Cardiac septum (tissue), 1 donor: Measurements from ENCODE around the gene S1PR3. TPM values are rescaled to one million over a fixed set of nuclear protein-coding genes. Genes with fewer than 3 reads are reported as not detected.
A peak's percentile ranks its signal among the peaks of the same experiment; 100 is the strongest.

Source experiments
- DNase-seq: peaks from one replicate; pipeline ENCODE4 v3.0.0-alpha.2; 2020; ENCODE audit warnings: low spot score
- intact Hi-C: fragments of 100-400 bp; cut with DNase I; formaldehyde crosslinking; loops from one replicate; pipeline ENCODE4 v1.14.0; 2022
- total RNA-seq: library from RNA; stranded (reverse); fragmentation: NEBNext Ultra II Directional; extraction: Animal tissue kit (Norgen Biotek cat#: 25700); gene quantifications from one replicate; pipeline ENCODE4 v1.2.1, GENCODE V29; 2021
- donor health status: DM: no; HTN: no; CAD: no.

The S1PR3 gene
- total RNA-seq, 1 donor from 2014 or later, result 9.9 TPM

DNA sequence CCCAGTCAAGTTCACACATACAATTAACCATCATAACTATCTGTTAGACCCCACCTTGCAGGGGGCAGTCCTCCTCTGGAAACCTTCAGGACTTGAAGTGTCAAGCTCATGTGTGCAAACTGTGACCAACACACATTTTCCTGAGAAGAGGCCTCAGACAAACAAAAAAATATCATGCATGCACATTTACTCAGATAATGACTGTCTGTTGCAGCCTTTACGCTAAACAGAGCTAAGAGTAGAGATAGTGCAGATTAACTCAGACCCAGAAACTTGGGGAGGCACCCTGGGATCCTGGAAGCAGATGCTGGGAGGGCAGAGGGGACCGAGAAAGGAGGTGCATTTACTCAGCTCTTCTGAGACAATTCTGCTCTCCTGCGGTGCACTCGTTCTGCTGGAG lies 3.6 kb upstream of the S1PR3 start:
- DNase-seq, result peak; percentile 44
- intact Hi-C loops, result no loop called here

DNA sequence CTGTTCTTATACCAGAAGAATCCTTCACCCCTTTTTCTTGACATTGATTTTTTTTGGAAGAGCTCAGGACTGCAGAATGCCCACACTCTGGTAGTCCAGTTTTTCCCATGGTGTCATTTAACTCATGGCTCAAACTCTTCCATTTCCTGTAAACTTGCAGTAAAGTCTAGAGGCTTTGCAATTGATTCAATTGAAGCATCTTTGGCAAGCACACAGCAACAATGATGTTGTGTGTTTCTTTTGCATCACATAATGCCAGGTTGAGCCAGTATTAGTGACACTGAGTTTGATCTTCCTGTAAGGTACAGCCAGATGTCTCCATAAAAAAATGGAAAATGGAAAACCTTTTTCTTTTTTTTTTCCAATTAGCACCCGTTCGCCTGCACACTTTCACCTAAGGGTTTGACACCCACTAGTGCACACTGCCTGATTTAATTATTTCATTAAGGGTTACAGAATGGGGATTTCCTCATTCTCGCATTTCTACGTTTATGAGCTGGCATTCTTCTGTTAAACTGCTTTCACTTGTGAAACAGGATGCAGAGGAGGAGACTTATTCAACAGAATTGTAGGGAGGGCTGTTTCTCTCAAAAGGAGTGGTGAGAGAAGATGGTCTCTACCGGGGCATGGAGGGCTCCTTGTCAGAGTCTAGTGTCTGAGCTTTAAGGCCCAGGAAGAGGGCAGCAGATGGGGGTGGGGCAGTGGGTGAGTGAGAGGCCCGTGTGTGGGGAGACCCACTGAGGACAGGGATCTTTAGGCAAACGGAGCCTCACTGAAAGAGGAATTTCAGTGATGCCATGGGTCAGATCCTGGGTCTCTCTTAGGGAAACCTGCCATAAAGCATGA lies 2.2 kb upstream of the S1PR3 start:
- DNase-seq, result peak; percentile 36
- intact Hi-C loops, result no loop called here

DNA sequence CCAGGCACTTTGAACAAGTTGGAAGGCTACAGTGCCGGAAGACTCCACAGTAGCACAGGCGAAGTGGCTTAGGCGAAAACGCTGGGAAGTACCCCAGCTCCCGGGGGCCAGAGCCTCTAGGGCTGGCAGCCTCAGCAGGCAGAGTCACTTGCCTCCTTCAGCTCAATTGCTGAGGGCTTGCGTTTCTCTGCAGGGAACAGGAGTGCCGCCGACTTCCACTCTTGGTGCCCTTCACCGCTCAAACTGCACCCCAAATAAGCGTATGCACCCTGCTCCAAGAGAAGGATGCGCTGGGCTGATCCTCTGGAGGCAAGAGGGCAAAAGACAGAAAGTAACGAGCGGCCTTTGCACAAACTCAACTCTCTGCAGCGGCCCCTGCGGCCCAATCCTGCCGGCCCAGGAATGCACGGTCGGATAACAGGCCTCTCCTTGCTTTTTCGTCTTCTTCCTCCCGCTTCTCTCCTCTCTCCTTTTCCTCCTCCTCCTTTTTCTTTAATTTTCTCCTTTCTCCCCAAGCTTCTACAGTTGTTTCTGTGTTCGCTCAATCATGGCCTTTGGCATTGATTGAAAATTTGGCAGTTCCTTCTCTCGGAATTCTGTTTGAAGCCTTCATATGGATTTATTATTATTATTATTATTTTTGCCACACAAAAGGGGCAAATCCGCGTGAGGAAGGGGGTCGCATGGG lies 1.1 kb upstream of the S1PR3 start:
- peak; percentile 56 for DNase-seq
- intact Hi-C loops, result loop anchor here (5.0 kb wide), 2 partner anchors 38 to 243 kb away; no protein-coding TSS in a partner anchor

DNA sequence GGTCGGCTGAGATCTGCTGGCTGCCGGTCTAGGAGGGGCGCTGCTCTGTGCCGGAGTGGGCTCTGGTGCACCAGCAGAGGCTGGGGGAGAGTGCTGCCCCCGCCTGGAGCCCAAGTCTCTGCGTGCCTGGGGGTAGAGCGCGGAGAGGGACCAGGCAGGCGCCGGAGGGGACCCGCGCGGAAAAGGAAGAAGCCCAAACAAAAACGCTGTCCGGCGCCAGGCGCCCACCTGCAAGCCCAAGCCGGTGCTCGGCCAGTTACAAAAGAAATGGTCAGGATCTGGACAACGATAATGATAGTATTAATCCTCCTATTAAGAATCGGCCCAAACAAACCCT lies 571 bp upstream of the S1PR3 start:
- peak; percentile 20 for DNase-seq
- intact Hi-C loops, result loop anchor here (5.0 kb wide), 2 partner anchors 38 to 243 kb away; no protein-coding TSS in a partner anchor

DNA sequence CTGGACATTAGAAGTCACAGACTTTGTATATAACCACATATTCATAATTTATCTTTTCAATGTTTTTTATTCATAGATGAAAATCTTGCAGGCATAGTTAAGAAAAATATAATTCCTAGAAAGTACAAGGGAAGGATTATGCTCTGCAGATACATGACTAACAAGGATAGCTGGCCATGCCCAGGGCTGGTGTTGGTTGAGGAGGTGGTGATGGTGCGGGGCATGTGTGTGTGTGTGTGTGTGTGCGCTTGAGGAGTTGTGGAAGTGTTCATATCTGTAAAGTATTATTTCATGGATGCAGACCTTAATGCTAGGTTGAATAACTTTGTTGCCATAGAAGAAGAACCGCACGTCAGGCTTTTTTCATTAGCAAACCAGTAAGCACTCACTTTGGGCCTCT lies 1.3 kb downstream of the S1PR3 start:
- DNase-seq, result no peak
- intact Hi-C loops, result loop anchor here (5.0 kb wide), 2 partner anchors 40 to 245 kb away; no protein-coding TSS in a partner anchor

DNA sequence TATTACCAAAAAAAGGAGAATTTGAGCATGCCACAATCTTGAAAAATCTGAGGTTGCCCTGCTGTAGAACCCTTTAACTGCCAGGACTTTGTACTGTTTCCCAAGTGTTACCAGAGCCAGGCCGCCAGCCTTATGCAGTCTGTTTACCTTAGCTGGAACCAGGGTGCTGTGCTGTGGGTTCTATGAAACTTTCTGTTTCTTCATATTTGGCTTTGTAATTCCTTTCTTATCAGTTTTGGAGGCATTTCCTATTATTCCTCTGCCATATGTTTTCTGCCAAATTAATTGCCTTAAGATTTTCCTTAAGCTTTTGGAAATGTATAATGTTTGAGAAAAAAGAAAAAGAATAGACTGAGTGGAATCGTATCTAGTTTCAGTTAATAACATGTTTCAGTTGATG lies 2.1 kb downstream of the S1PR3 start:
- intact Hi-C loops, result loop anchor here (5.0 kb wide), 2 partner anchors 41 to 246 kb away; no protein-coding TSS in a partner anchor
- DNase-seq, result no peak

DNA sequence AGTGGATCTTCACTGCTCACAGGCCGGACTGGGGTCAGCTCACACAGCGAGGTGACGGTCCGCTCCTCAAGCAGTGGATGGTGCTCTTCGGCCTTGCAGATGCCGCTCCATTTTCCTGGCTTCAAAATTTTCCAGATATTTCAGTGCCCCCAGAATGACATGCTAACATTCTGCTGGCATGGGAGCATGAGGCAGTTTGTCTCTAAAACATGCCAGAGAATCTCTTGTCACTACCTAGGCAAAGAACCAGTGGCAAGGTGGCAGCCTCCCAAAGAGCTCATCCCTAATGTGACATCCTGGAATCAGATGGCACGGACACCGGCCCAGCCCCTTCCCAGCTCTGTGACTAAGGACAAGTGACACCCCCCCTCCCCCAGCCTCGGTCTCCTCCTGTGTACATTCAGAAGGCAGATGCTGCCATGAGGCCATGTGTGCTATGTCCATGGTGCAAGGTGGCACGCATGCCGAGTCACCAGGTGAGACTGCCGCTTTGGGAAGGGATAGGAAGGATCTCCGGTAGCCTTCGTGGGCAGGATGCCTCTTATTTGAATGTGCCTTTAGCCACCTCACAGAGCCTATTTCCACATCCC lies 2.7 kb downstream of the S1PR3 start:
- intact Hi-C loops, result loop anchor here (5.0 kb wide), 2 partner anchors 42 to 247 kb away; no protein-coding TSS in a partner anchor

DNA sequence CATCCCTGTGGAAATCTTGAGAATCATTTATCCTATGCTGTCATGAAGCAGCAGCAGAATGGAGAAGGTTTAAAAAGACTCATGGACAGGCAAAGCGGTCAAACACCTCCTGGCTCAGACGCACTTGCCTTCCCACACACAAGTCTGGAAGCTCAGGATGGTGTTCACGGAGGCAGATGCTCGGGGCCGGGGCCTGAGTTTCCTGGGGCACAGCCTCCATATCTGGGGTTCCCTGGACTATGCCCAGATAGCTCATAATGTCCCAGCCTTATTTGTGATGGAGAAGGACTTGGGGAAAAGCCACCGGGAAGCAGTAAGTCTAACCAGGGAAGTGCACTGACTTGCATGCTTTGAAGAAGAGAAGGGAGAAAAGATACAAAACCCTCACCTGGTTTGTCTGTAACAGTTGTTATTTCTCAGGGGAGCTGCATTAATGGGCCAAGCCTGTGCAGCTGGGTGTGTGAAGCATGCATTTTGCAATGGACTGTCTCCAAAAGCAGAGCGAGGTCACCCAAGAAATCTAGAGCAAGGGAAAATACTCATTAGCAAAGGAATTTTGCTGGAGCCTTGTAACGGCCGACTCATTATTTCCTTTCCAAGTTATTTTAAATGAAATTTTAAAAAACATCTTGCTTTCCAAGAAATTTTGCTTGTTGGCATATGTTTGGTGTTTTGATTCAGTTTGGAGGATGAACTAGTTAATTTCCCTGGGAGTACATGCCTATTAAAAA lies 3.4 kb downstream of the S1PR3 start:
- intact Hi-C loops, result loop anchor here (5.0 kb wide), 3 partner anchors 42 to 247 kb away; no protein-coding TSS in a partner anchor
- DNase-seq, result peak; percentile 49

More for the DNA sequence above, 2.7 kb downstream of the S1PR3 start:
- DNase-seq, result peak; percentile 54

DNA sequence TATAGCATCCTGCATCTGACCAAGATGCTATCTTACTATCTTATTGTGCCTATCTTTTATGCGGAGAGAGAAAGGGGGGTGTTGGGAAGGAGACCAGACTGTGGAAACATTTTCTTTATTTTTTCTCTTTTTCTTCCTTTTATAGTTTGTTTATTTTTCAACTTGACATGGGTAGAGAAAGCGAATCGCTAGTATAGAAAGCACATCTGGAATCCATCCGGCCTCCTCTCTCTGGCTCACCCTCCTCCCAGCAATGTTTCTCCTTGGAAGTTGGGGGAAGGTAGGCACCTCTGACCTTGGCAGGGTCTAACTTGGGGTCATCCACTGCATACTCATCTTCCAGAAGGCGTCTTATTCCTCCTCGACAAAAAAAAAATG lies 3.9 kb downstream of the S1PR3 start:
- DNase-seq, result no peak
- intact Hi-C loops, result loop anchor here (5.0 kb wide), 1 partner anchor 213 kb away; no protein-coding TSS in a partner anchor

DNA sequence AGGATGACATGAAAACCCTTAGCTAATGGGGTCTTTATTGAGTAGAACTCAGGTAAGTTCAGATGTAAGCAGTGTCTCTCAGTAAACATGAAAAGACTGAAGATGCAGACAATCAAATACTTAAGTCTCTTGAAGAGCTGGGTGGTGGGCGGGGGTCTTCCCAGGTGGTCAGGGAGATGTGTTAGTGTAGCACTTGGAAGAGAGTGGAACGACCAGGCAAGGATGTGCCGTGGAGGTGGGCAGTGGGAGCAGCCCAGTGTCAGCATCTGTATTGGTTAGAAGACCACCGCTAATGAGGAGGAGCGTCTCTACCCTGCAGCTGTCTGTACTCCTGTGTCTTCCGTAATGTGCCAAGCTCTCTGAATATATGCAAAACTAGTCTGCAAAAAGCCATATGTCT lies 4.4 kb downstream of the S1PR3 start:
- no peak for DNase-seq
- intact Hi-C loops, result loop anchor here (5.0 kb wide), 1 partner anchor 213 kb away; no protein-coding TSS in a partner anchor

DNA sequence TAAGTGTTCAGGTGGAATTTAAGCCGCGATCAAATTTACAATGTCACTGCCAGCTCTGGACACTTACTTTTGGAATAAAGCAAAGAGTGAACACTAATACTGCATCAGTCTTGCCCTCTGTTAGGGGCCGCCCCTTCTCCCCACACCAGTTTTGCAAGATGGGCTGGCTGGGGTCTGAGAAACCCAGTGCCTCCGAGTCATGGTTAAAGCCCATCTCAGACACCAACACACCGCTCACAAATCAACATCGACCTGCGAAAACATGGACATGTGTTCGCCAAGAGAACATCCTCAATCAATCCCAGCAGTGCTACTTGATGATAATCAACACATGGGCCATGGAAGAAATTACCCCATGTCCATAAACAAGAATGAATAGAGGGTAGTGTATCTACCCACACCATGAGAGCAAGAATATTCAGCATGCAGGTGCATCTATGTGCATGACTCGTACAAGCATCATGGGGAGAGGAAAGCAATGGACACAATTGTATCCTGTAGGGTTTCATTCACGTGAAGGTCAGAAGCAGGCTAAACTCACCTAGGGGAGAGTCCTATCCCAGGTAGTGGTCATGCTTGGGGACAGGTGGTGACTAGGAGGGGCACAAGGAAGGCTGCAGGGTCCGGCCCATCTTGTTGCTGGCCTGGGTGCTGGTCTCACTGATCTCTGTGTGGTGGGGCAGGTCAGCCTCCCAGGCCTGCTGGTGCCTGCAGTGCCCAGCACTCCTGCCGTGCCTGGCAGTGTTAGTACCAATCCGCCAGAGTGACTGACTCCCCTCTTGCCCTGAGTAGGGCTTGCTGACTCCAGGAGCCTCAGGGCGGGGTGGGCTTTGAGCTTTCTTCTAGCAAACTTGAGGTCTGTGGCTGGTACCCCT lies 5.0 kb downstream of the S1PR3 start:
- intact Hi-C loops, result loop anchor here (5.0 kb wide), 1 partner anchor 214 kb away; no protein-coding TSS in a partner anchor

DNA sequence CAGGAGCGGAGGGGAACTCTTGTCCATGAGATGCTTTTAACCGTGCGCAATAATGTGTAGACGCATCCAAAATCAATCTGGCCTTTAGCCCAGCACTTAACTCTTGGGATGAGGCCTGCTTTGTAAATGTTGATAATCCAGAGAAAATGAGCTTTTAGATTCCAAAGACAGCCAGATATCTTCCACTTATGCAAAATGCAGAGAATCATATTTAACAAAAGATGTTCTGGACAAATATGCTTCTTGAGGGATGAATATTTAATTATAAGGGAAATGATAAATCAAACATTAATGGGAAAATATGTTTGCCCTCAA lies 5.6 kb downstream of the S1PR3 start:
- intact Hi-C loops, result loop anchor here (5.0 kb wide), 1 partner anchor 215 kb away; no protein-coding TSS in a partner anchor
- DNase-seq, result no peak

More for the DNA sequence above, 5.0 kb downstream of the S1PR3 start:
- DNase-seq, result peak; percentile 66

DNA sequence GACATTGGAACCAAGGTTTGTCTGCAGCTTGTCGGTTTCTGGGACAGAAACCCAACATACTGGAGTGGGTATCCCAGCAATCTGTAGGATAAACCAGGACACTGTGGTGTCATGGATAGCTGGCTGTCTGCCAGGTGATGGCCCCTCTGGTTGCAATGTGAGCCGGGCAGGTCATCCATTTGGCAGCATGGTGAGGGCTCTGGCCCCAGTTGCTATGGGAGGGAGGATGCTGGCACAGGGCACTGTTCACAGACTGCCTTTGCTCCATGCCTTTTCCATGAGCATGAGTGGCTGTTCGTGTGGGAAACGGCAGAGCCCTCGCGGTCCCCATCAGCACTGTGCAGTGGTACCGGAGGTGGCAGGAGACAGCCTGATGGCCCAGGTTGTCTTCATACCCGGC lies 6.4 kb downstream of the S1PR3 start:
- intact Hi-C loops, result loop anchor here (5.0 kb wide), 1 partner anchor 215 kb away; no protein-coding TSS in a partner anchor
- no peak for DNase-seq

DNA sequence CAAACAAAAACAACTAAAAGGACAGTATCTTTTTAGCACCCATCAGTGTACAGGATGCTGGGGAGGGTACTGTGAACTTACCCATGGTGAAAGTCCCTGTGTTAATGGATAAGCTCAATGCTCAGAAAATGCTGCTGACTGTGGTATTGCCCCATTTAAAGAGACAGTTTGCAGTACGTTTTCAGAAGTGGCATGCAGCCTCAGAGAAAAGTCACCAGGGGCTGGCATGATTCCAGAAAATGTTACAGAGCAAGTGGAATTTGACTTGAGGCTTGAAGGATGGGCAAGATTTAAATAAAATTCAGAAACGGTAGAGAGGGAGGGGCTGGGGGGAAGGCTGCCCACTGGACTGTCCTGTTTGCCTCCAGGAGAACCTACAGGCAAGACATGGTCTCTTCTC lies 7.2 kb downstream of the S1PR3 start:
- intact Hi-C loops, result loop anchor here (5.0 kb wide), 1 partner anchor 216 kb away; no protein-coding TSS in a partner anchor
- no peak for DNase-seq

DNA sequence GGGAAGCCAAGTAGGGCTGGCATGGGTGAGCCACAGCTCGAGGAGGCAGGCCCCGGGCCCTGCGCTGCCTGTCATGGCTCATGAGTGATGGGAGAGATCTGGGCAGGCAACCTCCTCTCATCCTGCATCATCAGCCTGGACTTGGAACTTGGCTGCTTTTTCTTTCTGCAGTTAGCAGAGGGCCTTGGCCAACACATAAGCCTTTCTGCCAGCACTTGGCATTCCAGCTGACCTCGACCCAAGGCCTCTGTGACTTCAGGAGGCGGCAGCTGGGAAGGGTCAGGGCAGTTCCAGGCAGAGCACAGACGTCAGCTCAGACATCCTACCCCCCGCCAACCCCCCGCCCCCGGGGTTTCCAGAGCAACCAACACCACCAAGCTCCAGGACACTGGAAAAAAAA lies 7.6 kb downstream of the S1PR3 start:
- no peak for DNase-seq
- intact Hi-C loops, result loop anchor here (5.0 kb wide), 1 partner anchor 217 kb away; no protein-coding TSS in a partner anchor

DNA sequence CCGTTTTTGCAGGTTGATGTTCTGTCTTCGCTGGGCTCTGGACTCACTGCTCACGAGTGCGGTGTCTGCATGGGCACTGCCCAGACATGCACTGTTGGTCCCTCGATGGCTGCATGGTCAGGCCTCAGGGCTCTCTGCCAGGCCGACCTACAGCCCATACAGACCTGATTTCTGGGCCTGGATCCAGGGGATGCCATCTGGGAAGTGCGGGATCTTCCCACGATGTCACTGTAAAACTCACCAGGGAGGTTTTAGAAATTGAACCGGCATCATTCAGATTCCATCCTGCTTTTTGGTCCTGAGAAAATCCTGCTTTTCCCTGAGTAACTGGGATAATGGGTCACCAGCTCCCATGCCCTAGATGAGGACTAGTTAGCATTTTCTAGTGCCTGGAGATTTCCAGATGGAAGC lies 9.1 kb downstream of the S1PR3 start:
- intact Hi-C loops, result loop anchor here (5.0 kb wide), 1 partner anchor 278 kb away; no protein-coding TSS in a partner anchor
- DNase-seq, result no peak

DNA sequence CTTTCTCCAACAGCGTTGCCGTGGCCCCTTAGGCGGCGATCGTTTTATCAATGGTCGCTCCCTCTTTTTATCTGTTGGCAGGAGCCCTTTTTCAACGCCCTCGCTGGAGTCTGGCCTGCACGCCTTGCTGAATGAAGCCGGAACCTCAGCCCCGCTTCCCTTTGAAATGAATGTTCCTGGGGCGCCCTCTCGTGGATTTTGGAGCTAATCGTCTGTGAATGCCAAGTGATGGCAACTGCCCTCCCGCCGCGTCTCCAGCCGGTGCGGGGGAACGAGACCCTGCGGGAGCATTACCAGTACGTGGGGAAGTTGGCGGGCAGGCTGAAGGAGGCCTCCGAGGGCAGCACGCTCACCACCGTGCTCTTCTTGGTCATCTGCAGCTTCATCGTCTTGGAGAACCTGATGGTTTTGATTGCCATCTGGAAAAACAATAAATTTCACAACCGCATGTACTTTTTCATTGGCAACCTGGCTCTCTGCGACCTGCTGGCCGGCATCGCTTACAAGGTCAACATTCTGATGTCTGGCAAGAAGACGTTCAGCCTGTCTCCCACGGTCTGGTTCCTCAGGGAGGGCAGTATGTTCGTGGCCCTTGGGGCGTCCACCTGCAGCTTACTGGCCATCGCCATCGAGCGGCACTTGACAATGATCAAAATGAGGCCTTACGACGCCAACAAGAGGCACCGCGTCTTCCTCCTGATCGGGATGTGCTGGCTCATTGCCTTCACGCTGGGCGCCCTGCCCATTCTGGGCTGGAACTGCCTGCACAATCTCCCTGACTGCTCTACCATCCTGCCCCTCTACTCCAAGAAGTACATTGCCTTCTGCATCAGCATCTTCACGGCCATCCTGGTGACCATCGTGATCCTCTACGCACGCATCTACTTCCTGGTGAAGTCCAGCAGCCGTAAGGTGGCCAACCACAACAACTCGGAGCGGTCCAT lies 10.0 kb downstream of the S1PR3 start:
- intact Hi-C loops, result loop anchor here (1.0 to 5.0 kb wide), 2 partner anchors 279 to 408 kb away; no protein-coding TSS in a partner anchor
- DNase-seq, result peak; percentile 93
